ENCODE measurements around the gene LUC7L3. TPM values are rescaled to one million over a fixed set of nuclear protein-coding genes. Genes with fewer than 3 reads are reported as not detected.

LUC7L3 gene
- 55.7 to 106 TPM (median 92.9 TPM) in 5 replicates for total RNA-seq (2022; extraction: Qiagen RNA extraction; ENCODE audit: low read depth)

GRCh38 chr17:50719144-50719923, at the start of gene LUC7L3:
TSS of gene LUC7L3 (plus strand) at chr17:50719603. CDS start at chr17:50719733, 130 bp downstream.

GRCh38 chr17:50707289-50708049, 11.9 kb upstream of the LUC7L3 start, which contains the start of gene ANKRD40:
TSS of gene ANKRD40 (minus strand) at chr17:50707914. CDS start at chr17:50707654, 260 bp downstream.

GRCh38 chr17:50767446-50767845, 48.0 kb downstream of the LUC7L3 start, which contains the start of gene ANKRD40CL:
TSS of gene ANKRD40CL (minus strand) at chr17:50767518. CDS start at chr17:50766913, 605 bp downstream.

Other genes with a start within 250 kb of the LUC7L3 start
- gene RSAD1, start 240.7 kb upstream of the LUC7L3 start, total RNA-seq (2022; extraction: Qiagen RNA extraction; ENCODE audit: low read depth), result 26.5 to 36.3 TPM (median 32.8 TPM) in 5 replicates
- 0.35 to 0.60 TPM (median 0.39 TPM) in 5 replicates for gene MYCBPAP, start 211.2 kb upstream of the LUC7L3 start, total RNA-seq (2022; extraction: Qiagen RNA extraction; ENCODE audit: low read depth)
- 0.17 to 0.78 TPM (median 0.23 TPM) in 5 replicates for gene EPN3, start 186.9 kb upstream of the LUC7L3 start, total RNA-seq (2022; extraction: Qiagen RNA extraction; ENCODE audit: low read depth)
- gene SPATA20, start 172.4 kb upstream of the LUC7L3 start, total RNA-seq (2022; extraction: Qiagen RNA extraction; ENCODE audit: low read depth), result 68.4 to 89.0 TPM (median 81.4 TPM) in 5 replicates
- 3.4 to 5.3 TPM (median 4.6 TPM) in 5 replicates for gene CACNA1G, start 158.9 kb upstream of the LUC7L3 start, total RNA-seq (2022; extraction: Qiagen RNA extraction; ENCODE audit: low read depth)
- 116 to 158 TPM (median 140 TPM) in 5 replicates for gene ABCC3, start 84.7 kb upstream of the LUC7L3 start, total RNA-seq (2022; extraction: Qiagen RNA extraction; ENCODE audit: low read depth)
- 50.4 to 53.3 TPM (median 50.9 TPM) in 5 replicates for gene ANKRD40, start 11.7 kb upstream of the LUC7L3 start, total RNA-seq (2022; extraction: Qiagen RNA extraction; ENCODE audit: low read depth)
- not detected in 5 replicates for gene ANKRD40CL, start 47.9 kb downstream of the LUC7L3 start, total RNA-seq (2022; extraction: Qiagen RNA extraction; ENCODE audit: low read depth)
- not detected in 5 replicates for gene WFIKKN2, start 116.0 kb downstream of the LUC7L3 start, total RNA-seq (2022; extraction: Qiagen RNA extraction; ENCODE audit: low read depth)
- 89.6 to 102 TPM (median 94.0 TPM) in 5 replicates for gene TOB1, start 146.8 kb downstream of the LUC7L3 start, total RNA-seq (2022; extraction: Qiagen RNA extraction; ENCODE audit: low read depth)